GM19099 (cell line): ENCODE data around the gene ATCAY.

ENCODE experiments used
- POLR2A ChIP-seq: IDR thresholded peaks from 3 replicates; pipeline ENCODE4 v1.6.1; 2011; ENCODE audit warnings: low read depth; ENCODE audit not compliant: insufficient read length; ENCODE audit errors: extremely low read depth

The ATCAY gene

GRCh38 chr19:3849787-3850186 is 30.7 kb upstream of the ATCAY start:
- TF ChIP-seq POLR2A, result no peak

- TF ChIP-seq POLR2A, result no peak
These were observed 30.0 kb upstream of the ATCAY start for GRCh38 chr19:3850320-3850972.

GRCh38 chr19:3851254-3852176 is 29.0 kb upstream of the ATCAY start:
- no peak for TF ChIP-seq POLR2A

- TF ChIP-seq POLR2A, result no peak
These were observed 28.3 kb upstream of the ATCAY start for GRCh38 chr19:3852177-3852511.

GRCh38 chr19:3852614-3853254 is 27.8 kb upstream of the ATCAY start:
- no peak for TF ChIP-seq POLR2A

GRCh38 chr19:3855320-3855719 is 25.2 kb upstream of the ATCAY start:
- no peak for TF ChIP-seq POLR2A

GRCh38 chr19:3857449-3858003 is 23.0 kb upstream of the ATCAY start:
- TF ChIP-seq POLR2A, result no peak

GRCh38 chr19:3860499-3860898 is 20.0 kb upstream of the ATCAY start:
- no peak for TF ChIP-seq POLR2A

GRCh38 chr19:3862826-3863500 is 17.5 kb upstream of the ATCAY start:
- TF ChIP-seq POLR2A, result no peak

- no peak for TF ChIP-seq POLR2A
These were observed 16.8 kb upstream of the ATCAY start for GRCh38 chr19:3863648-3864047.

- TF ChIP-seq POLR2A, result no peak
These were observed 13.4 kb upstream of the ATCAY start for GRCh38 chr19:3866910-3867638.

- no peak for TF ChIP-seq POLR2A
These were observed 12.3 kb upstream of the ATCAY start for GRCh38 chr19:3867971-3868769.

- no peak for TF ChIP-seq POLR2A
These were observed 11.6 kb upstream of the ATCAY start, which contains the start of gene ZFR2 for GRCh38 chr19:3868770-3869456. Gene ZFR2 (minus strand): TSS chr19:3869038. CDS start chr19:3869017, 21 bp downstream.

GRCh38 chr19:3873151-3873550 is 7.3 kb upstream of the ATCAY start:
- no peak for TF ChIP-seq POLR2A
